WERI-Rb-1 (cell line): ENCODE data around the gene POU2F2.

ENCODE experiments used
- DNase-seq: peaks from one replicate; pipeline ENCODE4 v3.0.0-alpha.2; 2020
- H3K27ac ChIP-seq: fragments of 250-450 bp; sonication (Bioruptor Pico); 2 replicates; pipeline ENCODE4 v1.5.1; 2020; ENCODE audit warnings: mild to moderate bottlenecking, moderate library complexity
- H3K27me3 ChIP-seq: fragments of 250-450 bp; sonication (Bioruptor Pico); 2 replicates; pipeline ENCODE4 v1.5.1; 2021; ENCODE audit warnings: mild to moderate bottlenecking, low read depth, moderate library complexity; ENCODE audit not compliant: insufficient read depth, severe bottlenecking
- H3K36me3 ChIP-seq: fragments of 250-450 bp; sonication (Bioruptor Pico); 2 replicates; pipeline ENCODE4 v1.5.1; 2020; ENCODE audit warnings: mild to moderate bottlenecking, moderate library complexity
- H3K4me3 ChIP-seq: 2 replicates; pipeline ENCODE4 v1.5.1; 2011; ENCODE audit warnings: low read depth, mild to moderate bottlenecking, control low read depth, low read length
- H3K9me3 ChIP-seq: fragments of 250-450 bp; sonication (Bioruptor Pico); 2 replicates; pipeline ENCODE4 v1.5.1; 2021; ENCODE audit warnings: mild to moderate bottlenecking, moderate library complexity; ENCODE audit not compliant: severe bottlenecking
- CTCF ChIP-seq: IDR thresholded peaks from 2 replicates; pipeline ENCODE4 v1.5.1; 2011; ENCODE audit warnings: low read depth, mild to moderate bottlenecking, control low read depth, inconsistent platforms, low read length

The POU2F2 gene

GRCh38 chr19:42083537-42083936 lies 48.7 kb downstream of the POU2F2 start:
- Histone ChIP-seq H3K36me3 (peaks cover 52% of the 10 kb centered on the region), H3K4me3 (no peak overlapping the region), H3K9me3 (no peaks in the 10 kb centered on the region), H3K27ac (no peak overlapping the region), H3K27me3 (no peaks in the 10 kb centered on the region)
- DNase-seq = no peak
- TF ChIP-seq CTCF = no peak

- peak; percentile 61 for TF ChIP-seq CTCF
- DNase-seq = peak; percentile 60
- no peak overlapping the region for H3K27ac ChIP-seq
- no peak overlapping the region for H3K4me3 ChIP-seq
- H3K27me3 ChIP-seq = no peaks in the 10 kb centered on the region
- H3K9me3 ChIP-seq = no peaks in the 10 kb centered on the region
- H3K36me3 ChIP-seq = peaks cover 56% of the 10 kb centered on the region
Observed at GRCh38 chr19:42081584-42082203, 50.6 kb downstream of the POU2F2 start.

GRCh38 chr19:42080764-42081375 lies 51.4 kb downstream of the POU2F2 start:
- TF ChIP-seq CTCF = no peak
- no peak overlapping the region for H3K27ac ChIP-seq

GRCh38 chr19:42079886-42080763 lies 52.1 kb downstream of the POU2F2 start:
- H3K27ac ChIP-seq = no peak overlapping the region
- DNase-seq = no peak
- no peaks in the 10 kb centered on the region for H3K9me3 ChIP-seq
- no peak overlapping the region for H3K4me3 ChIP-seq
- no peaks in the 10 kb centered on the region for H3K27me3 ChIP-seq
- no peak for TF ChIP-seq CTCF
- peaks cover 56% of the 10 kb centered on the region for H3K36me3 ChIP-seq

More at GRCh38 chr19:42080764-42081375, 51.4 kb downstream of the POU2F2 start:
- DNase-seq = no peak
- no peaks in the 10 kb centered on the region for H3K27me3 ChIP-seq
- no peak overlapping the region for H3K4me3 ChIP-seq
- no peaks in the 10 kb centered on the region for H3K9me3 ChIP-seq
- peaks cover 56% of the 10 kb centered on the region for H3K36me3 ChIP-seq

GRCh38 chr19:42079276-42079669 lies 53.0 kb downstream of the POU2F2 start:
- no peak overlapping the region for H3K4me3 ChIP-seq
- H3K27ac ChIP-seq = no peak overlapping the region
- no peaks in the 10 kb centered on the region for H3K27me3 ChIP-seq
- no peak for TF ChIP-seq CTCF
- no peaks in the 10 kb centered on the region for H3K9me3 ChIP-seq
- DNase-seq = no peak
- peaks cover 54% of the 10 kb centered on the region for H3K36me3 ChIP-seq
